ENCODE measurements around the gene SLC23A3.
A peak's percentile ranks its signal among the peaks of the same experiment; 100 is the strongest.

Gene SLC23A3

DNA sequence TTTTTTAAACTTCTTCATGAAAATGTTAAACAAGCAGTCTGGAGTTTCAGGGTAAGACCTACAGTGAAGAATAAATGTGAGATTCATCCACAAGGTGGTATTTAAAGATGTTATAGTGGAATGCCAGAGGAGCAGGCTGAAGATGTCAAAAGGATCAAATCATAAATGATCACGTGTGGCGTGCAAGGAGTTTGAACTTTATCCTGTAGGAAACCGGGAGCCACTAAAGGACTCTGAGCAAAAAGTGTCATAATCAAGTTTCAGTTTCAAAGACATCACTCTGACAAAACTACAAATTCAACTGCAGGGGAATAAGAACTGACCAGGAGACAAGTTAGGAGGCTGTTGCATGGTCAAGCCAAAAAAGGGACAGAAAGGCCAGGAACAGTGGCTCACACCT, 29.1 kb downstream of the SLC23A3 start:
- no peak for DNase-seq

DNA sequence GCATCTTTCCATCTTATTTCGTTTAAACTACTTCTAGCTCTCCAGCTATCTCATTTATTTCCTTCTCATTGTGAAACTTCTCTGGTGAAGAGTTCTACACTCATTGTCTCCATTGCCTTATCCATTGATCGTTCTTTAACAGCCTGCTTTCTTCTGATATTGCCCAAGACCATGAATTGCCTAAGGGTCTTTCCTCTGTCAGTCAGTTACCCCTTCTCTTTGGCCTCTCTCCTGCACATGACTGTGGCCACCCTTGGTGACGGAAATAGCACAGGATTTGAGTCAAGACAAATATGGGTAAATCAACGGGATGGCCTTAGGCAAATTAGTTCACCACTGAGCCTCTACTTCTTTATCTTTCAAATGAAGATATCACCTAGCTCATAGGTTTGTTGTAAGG, 35.9 kb downstream of the SLC23A3 start:
- DNase-seq, result no peak

DNA sequence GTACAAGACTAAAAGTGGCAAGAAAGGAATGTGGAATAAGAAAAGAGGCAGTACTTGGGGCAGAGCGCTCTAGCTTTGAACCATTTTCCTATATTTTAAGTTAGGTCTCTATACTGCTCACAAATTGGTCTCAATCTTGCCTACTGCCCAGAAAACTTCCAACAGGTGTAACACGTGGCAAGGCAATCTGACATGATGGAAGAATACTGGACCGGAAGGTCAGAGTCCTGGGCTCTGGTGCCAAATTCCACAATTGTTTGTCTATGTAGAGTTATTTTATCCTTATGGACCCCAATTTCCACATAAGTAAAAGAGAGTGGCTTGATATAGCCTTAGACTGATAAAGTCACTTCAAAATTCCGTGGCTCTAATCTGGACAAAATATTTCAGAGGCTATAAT, 38.1 kb downstream of the SLC23A3 start:
- DNase-seq, result no peak

DNA sequence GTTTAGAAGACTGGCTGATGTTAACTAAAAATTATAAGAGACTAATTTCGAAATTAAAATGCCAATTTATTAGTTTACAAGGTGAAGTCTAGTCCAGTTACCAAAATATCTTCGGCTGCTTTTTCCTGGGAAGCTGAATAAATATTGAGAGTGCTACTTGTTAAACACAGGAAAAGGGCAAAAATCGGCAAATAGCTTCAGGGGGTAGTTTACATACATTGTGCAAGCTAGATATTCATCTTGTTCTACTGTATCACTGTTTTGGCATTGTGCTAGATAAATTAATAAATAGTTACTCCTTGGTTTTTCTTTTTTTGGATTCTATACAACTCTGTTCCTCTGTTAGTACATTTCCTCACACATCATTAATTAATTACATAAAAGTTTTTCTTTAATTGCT, 38.5 kb downstream of the SLC23A3 start:
- no peak for DNase-seq

DNA sequence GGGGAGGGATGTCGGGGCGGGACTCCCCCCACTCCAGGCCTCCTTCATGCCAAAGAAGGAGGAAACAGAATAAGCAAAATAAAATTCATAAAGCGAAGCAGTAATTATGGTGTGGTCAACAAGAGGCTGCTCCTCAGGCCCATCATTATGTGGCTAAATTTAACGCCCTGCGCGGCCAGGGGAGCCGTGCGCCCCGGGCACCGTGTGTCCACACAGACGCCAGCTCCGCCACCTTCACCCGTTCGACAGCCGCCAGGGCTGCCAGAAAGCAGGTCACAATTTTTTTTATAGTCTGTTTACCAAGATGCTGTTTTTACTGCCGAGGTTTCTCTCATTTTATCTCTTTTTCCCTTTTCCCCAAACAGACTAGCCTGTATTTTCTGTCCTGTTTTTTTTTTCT, 40.2 kb downstream of the SLC23A3 start:
- DNase-seq, result no peak

DNA sequence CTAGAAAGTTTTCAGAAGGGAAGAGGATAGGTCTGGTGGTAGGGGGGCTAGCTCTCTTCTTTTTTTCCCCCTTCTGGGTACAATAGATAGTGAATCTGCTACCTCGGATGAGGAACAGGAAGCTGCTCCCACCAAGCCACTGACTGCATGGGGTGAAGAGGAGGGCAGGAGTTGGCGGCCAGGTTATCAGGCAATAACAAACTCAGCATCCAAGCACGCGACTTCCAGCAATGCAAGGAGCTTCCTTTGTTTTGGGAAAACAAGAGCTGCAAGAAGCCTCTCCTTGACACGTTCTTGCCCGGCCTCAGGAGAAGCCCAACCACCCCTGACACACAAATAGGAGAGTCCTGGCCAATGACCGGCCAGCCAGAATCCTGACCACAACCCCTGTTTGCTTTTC, 41.4 kb downstream of the SLC23A3 start:
- no peak for DNase-seq

DNA sequence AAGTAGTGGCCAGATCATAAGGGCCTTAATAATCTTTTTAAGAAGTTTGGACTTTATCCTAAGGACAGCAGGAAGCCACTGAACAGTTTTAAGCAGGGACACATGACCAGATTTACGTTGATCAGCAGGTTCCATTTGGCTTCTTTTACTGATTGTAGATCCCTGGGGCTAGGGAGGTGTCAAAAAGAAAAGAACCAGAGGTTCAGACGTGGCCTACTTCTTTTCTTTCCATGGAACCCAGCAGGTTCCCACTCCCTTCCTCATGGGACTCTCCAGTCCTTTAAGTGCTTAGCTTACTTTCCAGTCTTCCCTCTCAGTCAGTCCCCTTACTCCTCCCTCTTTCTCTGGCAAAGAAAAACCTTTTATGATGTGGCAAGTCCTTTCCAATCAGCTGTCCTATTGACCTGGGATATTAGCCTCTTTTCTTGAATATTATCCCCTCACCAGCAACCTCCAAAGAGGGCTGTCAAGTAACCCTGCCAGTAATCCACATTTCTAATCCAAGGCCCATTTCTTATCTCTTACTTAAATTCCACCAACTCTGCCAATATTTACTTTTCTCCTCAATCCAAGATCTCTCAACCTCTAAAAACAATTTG, 42.7 kb downstream of the SLC23A3 start:
- DNase-seq, result no peak

DNA sequence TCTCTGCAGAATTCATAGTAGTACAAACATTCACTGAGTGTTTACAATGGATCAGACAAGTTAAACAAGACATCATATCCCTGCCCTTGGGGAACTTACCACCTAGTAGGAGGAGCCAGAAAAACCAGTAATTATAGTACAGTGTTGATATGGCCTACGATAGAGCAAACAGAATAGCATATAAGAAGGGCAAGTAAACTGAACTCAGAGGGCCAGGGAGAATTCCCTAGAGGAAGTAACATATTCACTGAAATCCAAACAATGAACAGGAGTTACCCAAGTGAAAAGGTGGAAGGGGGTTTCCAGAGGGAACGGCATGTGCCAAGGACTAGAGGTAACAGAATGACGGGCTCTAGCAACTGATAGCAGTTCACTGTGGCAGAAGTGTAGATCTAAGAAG, 43.3 kb downstream of the SLC23A3 start:
- no peak for DNase-seq

DNA sequence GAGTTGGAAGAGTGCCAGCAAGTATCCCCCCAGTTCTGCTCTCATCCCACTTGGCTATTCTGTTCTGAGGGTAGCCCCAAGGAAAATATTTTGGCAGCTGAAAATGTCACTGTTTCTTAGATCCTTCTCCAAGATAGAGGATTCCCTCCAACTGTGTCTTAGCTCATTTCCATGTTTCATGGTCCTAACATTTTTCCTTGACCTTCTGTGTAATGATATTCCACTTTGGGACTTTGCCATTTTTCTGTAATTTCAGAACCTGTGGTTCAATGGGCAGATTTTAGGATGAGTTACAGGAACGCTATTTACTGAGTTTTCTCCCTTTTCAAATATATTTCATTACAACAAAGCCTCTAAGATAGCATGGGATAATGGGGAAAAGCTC, 44.0 kb downstream of the SLC23A3 start:
- no peak for DNase-seq

DNA sequence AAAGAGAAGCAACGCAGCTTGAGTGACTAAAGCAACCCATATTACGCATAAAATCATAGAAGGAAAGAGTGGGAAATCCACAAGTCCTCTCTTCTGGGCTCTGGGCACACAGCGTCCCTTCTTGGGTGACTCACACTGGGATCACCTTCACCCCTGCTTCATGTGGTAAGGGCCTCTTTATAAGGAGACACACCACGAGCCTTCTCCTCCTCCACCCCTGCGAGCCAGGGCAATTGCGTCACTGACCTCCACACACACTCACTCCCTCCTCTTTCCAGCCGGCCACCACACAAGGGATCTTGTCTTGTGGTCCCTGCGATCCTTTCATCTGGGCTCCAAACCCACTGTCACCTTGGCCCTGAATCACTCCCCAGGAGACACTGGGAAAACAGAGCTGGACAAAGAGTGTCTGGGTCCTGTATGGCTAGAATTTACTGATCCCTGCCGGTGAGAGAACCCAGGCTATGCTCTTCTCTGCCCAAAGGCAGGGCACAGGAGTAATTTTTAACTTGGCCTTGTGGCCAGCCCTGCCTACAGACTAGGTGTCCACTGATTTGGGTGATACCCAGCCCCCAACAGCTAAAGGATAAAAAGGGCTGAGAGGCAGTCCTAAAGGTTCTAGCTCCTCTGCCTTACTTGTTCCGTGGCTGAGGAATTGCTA, 44.5 kb downstream of the SLC23A3 start:
- DNase-seq, result no peak

DNA sequence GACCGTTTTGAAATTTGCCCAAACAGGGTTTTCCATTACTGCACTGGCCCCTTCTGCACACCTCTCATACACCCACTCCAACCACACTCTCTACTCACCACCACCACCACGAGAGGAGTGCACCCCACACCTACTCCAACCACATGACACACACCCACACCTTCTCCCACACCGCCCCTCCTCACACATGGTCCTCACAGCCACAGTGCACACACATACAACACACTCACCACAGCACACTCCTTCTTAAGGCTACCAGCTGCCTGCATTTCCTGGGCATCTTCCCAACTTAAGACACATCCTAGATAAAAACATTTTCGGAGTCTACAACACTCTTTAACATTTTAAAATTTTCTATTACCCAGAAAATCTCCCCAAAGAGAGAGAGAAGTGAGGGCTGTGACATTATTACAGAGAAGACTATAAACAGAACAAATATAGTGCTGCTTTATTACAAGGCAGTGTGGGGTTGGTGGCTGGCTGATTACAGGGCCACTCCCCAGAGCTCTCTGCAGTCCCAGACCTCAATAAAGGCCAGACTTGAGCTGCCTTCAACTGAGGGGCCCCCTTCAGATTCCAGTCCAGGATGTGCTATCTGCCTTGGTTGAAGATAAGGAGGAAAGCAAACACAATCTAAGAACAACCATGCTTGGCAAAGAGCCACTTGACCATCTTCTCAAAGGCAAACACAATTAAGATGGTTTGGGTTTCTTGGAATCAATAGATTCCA, 45.3 kb downstream of the SLC23A3 start:
- no peak for DNase-seq

DNA sequence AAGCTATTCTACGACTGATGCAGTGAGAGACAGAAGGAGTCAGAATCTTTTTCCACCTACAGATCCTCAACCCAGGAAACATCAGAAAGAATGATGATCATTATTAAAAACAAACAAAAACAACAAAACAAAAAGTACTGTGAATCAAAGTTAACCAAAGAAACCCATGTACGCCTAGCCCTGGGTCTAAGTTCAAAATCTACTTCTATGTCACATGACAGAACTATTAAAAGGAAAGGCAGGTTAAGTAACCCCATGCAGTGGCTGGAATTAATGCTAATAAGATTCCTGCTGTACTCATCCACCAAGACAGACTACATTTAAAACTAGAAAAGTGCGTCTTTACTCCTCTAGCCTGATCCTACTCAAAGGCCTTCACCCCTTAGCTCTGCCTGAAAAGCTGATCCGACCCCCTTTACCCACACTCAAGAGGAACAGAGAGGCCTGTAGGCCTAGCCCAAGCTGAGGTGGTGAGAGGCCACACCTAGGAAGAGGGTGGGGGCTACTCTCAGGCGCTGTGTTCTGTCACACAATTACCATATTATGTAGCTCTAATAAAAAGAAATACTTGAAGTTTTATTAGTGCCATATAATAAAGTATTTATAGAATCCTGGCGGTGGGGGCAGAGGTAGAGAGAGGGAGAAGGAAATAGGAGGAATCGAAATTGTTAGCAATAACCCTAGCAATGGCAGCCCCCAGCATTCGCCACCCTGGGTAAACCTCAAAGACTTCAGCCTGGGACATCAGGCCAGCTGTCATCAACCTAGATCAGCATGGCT, 46.3 kb downstream of the SLC23A3 start:
- no peak for DNase-seq

DNA sequence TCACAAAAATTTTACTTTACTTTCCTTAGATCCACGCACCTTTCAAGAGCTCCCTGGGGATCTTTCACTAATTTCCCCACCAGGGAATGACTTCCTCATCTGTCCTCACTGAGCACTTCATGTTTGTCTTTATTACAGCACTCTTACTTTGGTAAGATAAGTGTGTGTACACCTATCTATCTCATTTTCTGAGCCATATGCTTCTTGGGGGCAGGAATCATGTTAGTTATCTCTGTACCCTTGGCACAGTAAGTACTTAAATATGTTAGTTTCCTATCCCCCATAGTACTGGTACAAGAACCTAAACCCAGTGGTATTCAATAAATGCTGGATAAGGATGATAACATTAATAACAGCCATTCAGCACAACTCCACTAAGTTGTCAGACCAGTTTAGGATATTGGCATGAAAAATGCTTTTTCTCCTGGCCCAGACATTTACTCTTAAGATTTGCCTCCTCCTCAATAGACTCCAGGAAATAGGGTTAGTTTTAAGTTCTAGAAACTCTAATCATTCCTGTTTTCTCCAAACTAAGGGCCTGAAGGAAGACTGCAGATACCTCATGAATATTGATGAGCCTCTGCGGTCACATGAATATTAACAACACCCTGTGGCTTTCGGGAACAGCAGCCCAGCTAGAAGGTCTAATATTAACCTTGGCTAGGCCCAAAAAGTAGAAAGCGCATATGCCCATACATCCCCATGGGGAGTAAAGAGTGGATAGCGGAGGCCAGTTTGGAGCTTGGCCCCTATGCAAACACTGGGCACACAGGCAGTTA, 47.4 kb downstream of the SLC23A3 start:
- DNase-seq, result no peak

DNA sequence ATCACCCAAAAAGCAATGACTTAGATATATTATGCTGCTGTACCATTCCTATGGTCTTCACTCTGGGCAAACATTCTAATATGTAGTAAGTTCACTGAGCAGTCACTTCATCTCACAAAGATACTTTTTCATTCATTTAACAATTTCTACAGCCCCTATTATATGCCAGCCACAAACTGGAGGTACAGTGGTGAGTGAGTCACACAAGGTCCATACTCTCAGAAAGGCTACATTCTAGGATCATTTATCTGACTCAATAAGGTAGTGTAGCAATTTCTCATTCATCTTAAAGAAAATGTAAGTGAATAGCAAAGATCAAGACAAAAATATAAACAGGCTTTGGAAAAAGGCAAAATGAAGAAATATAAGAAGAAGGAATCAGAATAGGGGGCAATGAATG, 49.7 kb downstream of the SLC23A3 start:
- DNase-seq, result no peak

DNA sequence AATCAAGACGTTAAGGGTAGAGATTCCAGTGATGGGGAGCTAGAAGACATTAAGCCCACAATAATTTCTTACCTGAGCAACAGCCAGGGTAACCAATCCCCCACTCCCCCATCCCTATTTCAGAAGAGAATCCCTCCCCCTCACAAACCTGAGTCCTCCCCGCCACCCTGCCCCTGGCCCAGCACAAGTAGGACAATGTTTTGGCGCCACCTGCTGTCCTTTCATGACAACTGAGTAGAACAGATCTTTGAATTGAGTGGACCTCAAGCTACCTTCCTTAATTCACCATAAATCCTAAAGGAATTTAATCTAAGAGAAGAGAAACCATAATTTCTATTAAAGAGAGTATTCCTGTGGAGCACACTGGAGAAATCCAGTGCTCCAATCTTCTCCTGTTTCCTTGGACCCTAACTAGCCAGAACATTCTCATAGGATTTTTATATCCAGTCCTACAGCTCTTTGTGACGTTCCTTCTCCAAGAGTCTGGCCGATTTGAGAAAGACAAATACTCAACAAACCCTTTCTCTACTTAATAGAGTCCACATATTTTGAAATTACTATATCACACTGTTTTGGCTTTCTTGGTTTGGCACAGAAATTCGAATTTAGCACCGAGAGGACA, 50.3 kb downstream of the SLC23A3 start:
- DNase-seq, result peak; percentile 70

DNA sequence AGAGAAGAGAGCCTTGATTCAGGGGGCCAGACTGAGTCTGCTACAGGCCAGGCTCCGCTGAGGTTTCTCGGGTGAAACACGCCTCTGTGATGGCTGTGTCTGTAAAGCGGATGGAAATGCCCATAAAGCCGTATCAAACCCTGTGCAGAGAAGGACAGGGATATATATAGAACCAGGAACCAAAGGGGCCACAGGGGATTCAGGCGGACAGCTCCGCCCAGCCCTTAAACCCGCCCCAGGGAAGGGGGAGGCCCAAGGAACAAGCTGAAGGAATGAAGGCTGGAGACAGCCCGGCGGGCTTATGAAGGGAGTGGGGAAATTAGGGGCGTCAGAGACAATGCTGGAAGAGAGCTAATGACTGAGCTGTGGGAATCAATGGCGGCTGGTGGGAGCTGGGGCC, 51.3 kb downstream of the SLC23A3 start:
- DNase-seq, result no peak

DNA sequence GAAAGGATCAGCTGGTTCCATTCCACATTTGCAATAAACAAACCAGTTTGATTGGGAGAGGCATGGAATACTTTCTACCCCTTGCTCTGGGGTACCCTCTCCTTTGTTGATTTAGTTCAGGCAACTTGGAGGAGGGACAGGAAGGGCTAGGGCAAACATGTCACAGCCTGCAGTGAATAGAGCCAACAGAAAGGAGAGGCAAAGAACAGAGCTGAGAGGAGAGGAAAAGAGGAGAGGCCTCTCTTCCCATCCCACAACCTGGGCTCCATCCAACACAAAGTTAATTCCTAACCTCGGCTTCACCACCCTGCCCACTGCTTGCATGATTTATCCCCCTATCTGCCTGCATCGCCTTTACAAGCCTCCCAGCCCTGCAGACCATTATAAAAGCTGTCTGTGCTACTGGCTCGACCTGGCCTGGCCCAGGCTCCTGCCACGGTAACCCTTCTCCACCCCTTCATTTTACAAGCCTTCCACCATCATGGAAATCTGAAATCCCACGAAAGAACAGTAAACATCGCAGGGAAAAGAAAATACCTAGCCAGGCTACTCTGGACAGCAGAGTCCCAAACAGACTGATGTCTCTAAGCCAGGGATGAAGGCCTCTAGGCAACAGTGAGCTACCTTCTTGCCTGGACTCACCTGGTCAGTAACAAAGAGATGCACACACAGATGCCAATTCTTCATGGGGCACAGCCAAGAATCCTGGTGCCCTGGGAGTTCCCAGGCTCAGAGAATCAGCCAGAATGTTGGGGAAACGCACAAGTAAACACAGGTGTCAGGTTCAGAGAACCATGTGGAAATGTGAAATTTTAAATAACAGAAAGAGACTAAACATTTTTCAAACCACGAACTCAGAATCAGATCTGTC, 52.8 kb downstream of the SLC23A3 start:
- no peak for DNase-seq

DNA sequence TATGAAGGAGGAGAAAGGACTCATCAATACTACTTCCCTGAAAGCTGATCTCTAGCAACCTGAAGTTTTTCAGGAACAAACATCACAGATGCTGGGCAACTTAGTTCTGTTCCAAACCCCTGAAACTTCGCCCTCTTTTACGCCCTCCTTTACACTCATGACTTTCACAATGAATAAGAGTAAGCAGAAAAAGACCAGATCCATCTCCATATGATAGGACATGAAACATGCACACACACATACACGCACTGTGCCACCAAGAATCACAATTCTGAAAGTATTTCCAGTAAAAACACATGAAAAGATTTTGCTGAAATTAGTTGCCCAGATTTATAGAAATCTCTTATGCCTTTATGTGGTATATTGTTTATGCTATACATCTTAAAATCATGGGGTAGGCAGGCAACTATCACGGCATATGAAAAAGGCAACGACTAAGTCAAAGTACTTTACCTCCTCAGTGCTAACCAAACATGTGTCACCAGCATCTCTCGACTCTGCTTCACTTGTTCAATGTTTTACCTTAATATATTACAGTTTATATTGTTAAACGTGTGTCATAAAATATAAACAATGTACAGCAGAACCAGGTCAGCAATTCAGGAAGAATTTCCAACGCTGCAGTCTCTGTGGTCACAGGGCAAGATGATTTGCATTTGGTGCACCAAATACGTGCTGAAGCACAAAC, 57.0 kb downstream of the SLC23A3 start:
- DNase-seq, result no peak

DNA sequence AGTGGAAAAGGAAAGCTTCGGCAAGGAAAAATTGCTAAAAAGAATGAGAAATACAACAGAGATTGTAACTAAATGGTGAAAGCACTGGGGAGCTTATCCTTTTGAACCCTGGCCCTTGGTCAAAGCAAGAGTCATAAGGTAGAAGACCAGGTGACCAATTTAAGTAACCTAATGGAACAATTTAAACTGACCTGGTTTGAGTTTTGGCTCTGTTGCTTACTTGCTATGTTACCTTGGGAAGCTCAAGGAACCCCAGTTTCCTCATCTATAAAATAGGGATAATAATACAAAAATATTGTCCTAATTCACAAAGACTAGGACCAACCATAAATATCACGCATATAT, 57.8 kb downstream of the SLC23A3 start:
- no peak for DNase-seq

All from midbrain (tissue), 1 donor.